Activated CD4-positive, alpha-beta T cell treated with anti-CD3 and anti-CD28 coated beads, Interleukin-2, Interleukin-6, amounts not matched to agents 100 ng/mL and 50 ng/mL, durations not matched to agents 16 hours and 8 hours (primary cell): ENCODE results near the gene TAS2R30.
A peak's percentile ranks its signal among the peaks of the same experiment; 100 is the strongest.
"Not testable (repeated sequence)": the region's sequence is repeated elsewhere in the genome, so short reads cannot be mapped to it uniquely, and the experiment has no call there.

ENCODE experiments used
- DNase-seq: peaks from one replicate; pipeline ENCODE4 v3.0.0-alpha.2; 2020

TAS2R30 gene

DNA sequence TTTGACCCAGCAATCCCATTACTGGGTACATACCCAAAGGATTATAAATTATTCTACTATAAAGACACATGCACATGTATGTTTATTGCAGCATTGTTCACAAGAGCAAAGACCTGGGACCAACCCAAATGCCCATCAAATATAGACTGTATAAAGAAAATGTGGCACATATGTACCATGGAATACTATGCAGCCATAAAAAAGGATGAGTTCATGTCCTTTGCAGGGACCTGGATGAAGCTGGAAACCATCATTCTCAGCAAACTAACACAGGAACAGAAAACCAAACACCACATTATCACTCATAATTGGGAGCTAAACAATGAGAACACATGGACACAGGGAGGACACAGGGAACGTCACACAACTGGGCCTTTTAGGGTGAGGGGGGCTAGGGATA, 20.3 kb downstream of the TAS2R30 start:
- not testable (repeated sequence) for DNase-seq

- DNase-seq, result peak; percentile 7
Observed at GRCh38 chr12:11111213-11111612, 23.2 kb downstream of the TAS2R30 start.

DNA sequence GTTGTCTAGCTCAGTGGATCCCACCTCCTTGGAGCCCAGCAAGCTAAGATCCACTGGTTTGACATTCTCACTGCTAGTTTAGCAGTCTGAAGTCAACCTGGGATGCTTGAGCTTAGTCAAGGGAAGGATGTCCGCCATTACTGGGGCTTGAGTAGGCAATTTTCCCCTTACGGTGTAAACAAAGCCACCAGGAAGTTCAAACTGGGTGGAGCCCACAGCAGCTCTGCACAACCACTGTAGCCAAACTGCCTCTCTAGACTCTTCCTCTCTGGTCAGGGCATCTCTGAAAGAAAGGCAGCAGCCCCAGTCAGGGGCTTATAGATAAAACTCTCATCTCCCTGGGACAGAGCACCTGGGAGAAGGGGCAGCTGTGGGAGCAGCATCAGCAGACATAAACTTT, 25.6 kb downstream of the TAS2R30 start:
- DNase-seq, result no peak

DNA sequence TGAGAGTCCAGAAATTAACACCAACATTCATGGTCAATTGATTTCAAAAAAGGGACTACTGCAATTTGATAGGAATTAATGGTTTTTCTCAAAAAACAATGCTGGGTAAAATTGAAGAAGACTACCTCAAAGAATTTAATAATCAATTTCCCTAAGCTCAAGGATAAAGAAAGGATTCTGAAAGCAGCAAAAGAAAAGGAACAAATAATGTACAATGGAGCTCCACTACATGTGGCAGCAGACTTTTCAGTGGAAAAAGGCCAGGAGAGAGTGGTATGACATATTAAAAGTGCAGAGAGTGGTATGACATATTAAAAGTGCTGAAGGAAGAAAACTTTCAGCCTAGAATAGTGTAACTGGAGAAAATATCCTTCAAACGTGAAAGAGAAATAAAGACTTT, 26.7 kb downstream of the TAS2R30 start:
- no peak for DNase-seq

DNA sequence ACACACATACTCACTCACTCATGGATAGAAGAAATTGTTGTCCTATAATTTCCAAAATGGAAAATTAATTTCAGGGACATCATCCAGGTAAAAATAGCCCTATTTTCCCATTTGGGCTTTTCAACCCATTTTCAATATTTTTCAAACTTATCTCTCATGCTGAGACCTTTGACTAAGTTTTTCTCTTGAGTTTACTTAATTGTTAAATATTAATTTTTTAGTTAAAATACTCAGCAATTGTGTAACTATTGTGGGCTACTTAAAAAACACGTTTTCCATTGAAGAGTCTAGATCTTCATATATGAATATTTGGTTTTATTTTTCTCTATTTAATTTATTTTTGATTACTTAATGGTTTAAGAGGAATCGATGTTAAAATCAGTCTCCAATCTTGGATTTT, 28.2 kb downstream of the TAS2R30 start:
- no peak for DNase-seq

DNA sequence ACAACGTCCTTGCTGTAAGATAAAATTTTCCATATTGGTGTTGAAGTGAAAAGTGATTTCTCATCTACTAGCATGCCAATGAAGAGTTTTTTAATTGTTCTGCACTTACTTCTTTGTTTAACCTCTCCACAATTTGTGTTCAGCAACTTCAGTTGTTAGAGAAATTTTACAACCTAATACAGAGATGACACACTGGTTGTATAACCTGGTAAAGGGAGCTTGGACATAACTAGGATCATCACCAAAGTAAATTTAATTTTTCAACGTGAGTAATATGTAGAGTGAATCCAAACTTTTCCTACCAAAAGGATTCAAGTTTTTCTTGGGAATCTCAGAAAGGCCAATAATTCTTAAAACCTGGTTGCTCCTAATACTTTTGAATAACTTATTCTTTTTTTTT, 28.9 kb downstream of the TAS2R30 start:
- DNase-seq, result no peak

DNA sequence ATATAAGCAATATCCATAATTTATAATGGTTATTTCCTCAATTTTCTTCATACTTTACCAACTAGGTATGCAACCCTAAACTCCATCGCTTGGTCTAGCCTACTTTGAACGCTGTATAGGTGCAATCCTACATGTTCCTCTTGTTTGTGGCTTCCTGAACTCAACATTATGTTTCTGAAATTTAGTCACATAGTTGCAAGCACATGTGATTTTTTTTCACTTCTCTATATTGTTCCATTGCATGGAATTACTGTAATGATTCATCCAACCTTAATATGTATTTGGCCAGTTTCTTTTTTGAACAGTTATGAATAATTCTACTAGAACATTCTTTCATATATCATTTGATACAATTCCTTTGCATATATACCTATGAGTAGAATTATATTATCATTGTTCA, 39.5 kb downstream of the TAS2R30 start:
- not testable (repeated sequence) for DNase-seq

GRCh38 chr12:11092128-11092527, 42.3 kb downstream of the TAS2R30 start, which contains the start of gene TAS2R43:
TAS2R43 (minus strand) TSS chr12:11092313; CDS start chr12:11092229, 84 bp downstream.
- DNase-seq, result no peak

DNA sequence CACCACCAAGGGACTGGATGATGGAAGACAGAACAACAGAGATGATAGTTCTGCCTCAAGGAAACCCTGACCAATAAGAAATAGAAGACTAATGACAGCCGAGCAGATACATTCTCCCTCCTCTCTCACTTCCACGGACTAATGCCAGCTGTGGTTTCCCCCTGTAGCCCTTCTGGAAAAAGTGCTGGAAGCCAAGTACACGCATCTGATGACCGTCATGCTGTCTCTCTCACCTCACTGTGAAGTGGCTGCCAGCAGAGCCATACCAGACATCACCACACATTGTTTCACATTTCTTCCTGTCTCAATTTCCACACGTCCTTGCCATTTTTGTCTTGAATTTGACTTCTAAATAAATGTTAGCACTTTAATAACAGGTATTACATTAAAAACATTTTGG, 45.2 kb downstream of the TAS2R30 start:
- no peak for DNase-seq

GRCh38 chr12:11085419-11085818, 49.0 kb downstream of the TAS2R30 start:
- DNase-seq, result peak; percentile 21
